ENCODE data around the gene KRR1.

- no peak for TF ChIP-seq POLR2A (IDR thresholded peaks at IDR 0.05)
- no peak for TF ChIP-seq CTCF (IDR thresholded peaks at IDR 0.05)
Observed at GRCh38 chr12:75528272-75528671, 16.9 kb upstream of the KRR1 start.
